Activated gamma-delta T cell treated with anti-CD3 and anti-CD28 coated beads, Interleukin-2, amount 50 U/mL, for 16 hours (primary cell): Measurements from ENCODE around the gene ST8SIA5.

Experiments used
- DNase-seq: peaks from one replicate; pipeline ENCODE4 v3.0.0-alpha.2; 2020; ENCODE audit warnings: low read depth

ST8SIA5 gene

GRCh38 chr18:46668135-46668534, 88.7 kb downstream of the ST8SIA5 start:
- DNase-seq = no peak

GRCh38 chr18:46663539-46663938, 93.3 kb downstream of the ST8SIA5 start:
- no peak for DNase-seq

GRCh38 chr18:46660957-46661749, 95.7 kb downstream of the ST8SIA5 start:
- DNase-seq = no peak

- DNase-seq = no peak
These were observed 97.4 kb downstream of the ST8SIA5 start for GRCh38 chr18:46659484-46659883.

GRCh38 chr18:46657115-46657955, 99.5 kb downstream of the ST8SIA5 start, which contains the start of gene LOXHD1:
TSS of gene LOXHD1 (minus strand) at chr18:46657220. CDS start at chr18:46657033, 187 bp downstream.
- DNase-seq = no peak

- no peak for DNase-seq
These were observed 100.3 kb downstream of the ST8SIA5 start for GRCh38 chr18:46656326-46657114.

GRCh38 chr18:46652372-46652771, 104.5 kb downstream of the ST8SIA5 start:
- no peak for DNase-seq

- DNase-seq = no peak
These were observed 106.2 kb downstream of the ST8SIA5 start for GRCh38 chr18:46650681-46651080.

GRCh38 chr18:46649071-46649862, 107.6 kb downstream of the ST8SIA5 start:
- DNase-seq = no peak

- no peak for DNase-seq
These were observed 110.4 kb downstream of the ST8SIA5 start for GRCh38 chr18:46646468-46646867.

- DNase-seq = no peak
These were observed 114.3 kb downstream of the ST8SIA5 start for GRCh38 chr18:46642561-46642960.

- no peak for DNase-seq
These were observed 114.9 kb downstream of the ST8SIA5 start for GRCh38 chr18:46641917-46642316.

GRCh38 chr18:46639386-46639785, 117.5 kb downstream of the ST8SIA5 start:
- no peak for DNase-seq

GRCh38 chr18:46636040-46636630, 120.7 kb downstream of the ST8SIA5 start:
- DNase-seq = no peak

- no peak for DNase-seq
These were observed 124.3 kb downstream of the ST8SIA5 start for GRCh38 chr18:46632401-46633071.

- no peak for DNase-seq
These were observed 125.9 kb downstream of the ST8SIA5 start for GRCh38 chr18:46630991-46631390.

- no peak for DNase-seq
These were observed 126.7 kb downstream of the ST8SIA5 start for GRCh38 chr18:46630160-46630559.

GRCh38 chr18:46629361-46629760, 127.5 kb downstream of the ST8SIA5 start:
- no peak for DNase-seq

GRCh38 chr18:46628206-46628605, 128.6 kb downstream of the ST8SIA5 start:
- DNase-seq = no peak

GRCh38 chr18:46627136-46627535, 129.7 kb downstream of the ST8SIA5 start:
- no peak for DNase-seq
